HG02981 (cell line): Measurements from ENCODE around the gene NNT.
"Not testable (repeated sequence)": the region's sequence is repeated elsewhere in the genome, so short reads cannot be mapped to it uniquely, and the experiment has no call there.

Source experiments
- ATAC-seq: cut with Tn5 transposase; IDR thresholded peaks from one replicate; pipeline ENCODE4 v1.9.1; 2021; ENCODE audit warnings: mild to moderate bottlenecking, moderate library complexity; ENCODE audit not compliant: unreplicated experiment

The NNT gene

GRCh38 chr5:43701227-43701626 lies 98.2 kb downstream of the NNT start:
- ATAC-seq = no peak

GRCh38 chr5:43702293-43702692 lies 99.3 kb downstream of the NNT start:
- ATAC-seq = no peak

- no peak for ATAC-seq
Observed at GRCh38 chr5:43702815-43703214, 99.8 kb downstream of the NNT start.

- ATAC-seq = no peak
Observed at GRCh38 chr5:43704243-43704642, 101.3 kb downstream of the NNT start.

- ATAC-seq = not testable (repeated sequence)
Observed at GRCh38 chr5:43706576-43706975, 103.6 kb downstream of the NNT start.

- ATAC-seq = no peak
Observed at GRCh38 chr5:43711496-43711895, 108.5 kb downstream of the NNT start.

GRCh38 chr5:43712081-43712480 lies 109.1 kb downstream of the NNT start:
- ATAC-seq = no peak

- not testable (repeated sequence) for ATAC-seq
Observed at GRCh38 chr5:43719783-43720182, 116.8 kb downstream of the NNT start.

GRCh38 chr5:43728581-43728980 lies 125.6 kb downstream of the NNT start:
- ATAC-seq = no peak

- no peak for ATAC-seq
Observed at GRCh38 chr5:43729846-43730478, 127.0 kb downstream of the NNT start.

- no peak for ATAC-seq
Observed at GRCh38 chr5:43730832-43731342, 127.9 kb downstream of the NNT start.

GRCh38 chr5:43731573-43731972 lies 128.6 kb downstream of the NNT start:
- no peak for ATAC-seq

GRCh38 chr5:43745923-43746548 lies 143.1 kb downstream of the NNT start:
- ATAC-seq = not testable (repeated sequence)

- no peak for ATAC-seq
Observed at GRCh38 chr5:43750809-43751208, 147.8 kb downstream of the NNT start.

- no peak for ATAC-seq
Observed at GRCh38 chr5:43753069-43753468, 150.1 kb downstream of the NNT start.
